HG03342 (cell line): ENCODE results near the gene CHCHD6.

Experiments
- ATAC-seq: cut with Tn5 transposase; IDR thresholded peaks from one replicate; pipeline ENCODE4 v1.9.1; 2021; ENCODE audit warnings: mild to moderate bottlenecking, moderate library complexity; ENCODE audit not compliant: unreplicated experiment

The CHCHD6 gene

DNA sequence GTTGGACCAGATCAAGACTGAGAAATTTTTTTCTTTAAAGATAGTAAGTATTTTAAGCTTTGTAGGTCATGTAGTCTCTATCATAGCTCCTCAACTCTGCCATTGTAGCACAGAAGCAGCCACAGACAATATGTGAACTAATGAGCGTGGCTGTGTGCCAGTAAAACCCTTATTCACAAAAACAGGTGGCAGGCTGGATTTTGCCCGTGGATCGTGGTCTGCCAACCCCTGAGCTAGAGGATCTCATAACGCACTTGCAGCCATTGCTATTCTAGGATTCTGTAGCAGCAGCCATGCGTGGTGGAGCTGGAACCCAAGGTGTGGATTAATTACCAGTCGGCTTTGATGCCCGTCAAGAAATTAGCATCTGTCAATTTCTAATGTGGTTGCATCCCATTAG lies 210.2 kb downstream of the CHCHD6 start:
- ATAC-seq: no peak

DNA sequence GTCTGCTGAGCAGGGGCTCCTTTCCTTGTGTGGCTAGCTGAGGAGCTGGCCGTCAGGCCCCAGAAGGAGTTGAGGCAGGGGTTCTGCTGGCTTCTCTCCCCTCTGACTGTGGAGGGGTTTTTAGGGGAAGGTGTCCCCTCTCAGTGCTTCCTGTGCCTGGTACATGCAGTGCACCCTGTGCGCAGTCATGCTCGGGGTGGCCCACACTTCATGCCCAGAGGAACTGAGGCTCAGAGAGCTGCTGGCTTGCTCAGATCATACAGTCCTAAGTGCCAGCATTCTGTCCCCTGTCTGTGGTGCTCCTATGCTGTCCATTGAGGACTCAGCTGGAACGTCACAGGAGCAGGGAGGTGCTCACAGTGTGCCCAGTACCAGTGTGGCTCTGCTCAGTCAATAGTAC lies 211.0 kb downstream of the CHCHD6 start:
- ATAC-seq: no peak

DNA sequence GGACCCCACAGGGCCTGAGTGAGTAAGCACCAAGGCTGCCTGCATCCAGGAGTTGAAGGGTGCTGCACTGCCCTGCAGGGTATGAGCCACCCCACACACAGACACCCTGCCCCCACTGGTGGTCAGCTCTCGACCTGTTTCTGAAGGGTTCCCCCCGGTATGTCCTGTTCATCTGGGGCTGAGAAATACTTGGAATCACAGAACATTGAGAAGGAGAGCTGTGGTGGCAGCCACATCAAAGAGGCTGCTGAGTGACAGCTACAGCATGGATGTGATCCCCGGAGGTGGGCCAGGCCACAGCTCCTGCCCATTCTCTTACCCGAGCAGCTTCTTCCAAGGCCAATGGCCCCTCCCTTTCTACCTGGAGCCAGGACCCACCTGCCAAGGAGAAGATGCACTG lies 212.5 kb downstream of the CHCHD6 start:
- ATAC-seq: no peak

DNA sequence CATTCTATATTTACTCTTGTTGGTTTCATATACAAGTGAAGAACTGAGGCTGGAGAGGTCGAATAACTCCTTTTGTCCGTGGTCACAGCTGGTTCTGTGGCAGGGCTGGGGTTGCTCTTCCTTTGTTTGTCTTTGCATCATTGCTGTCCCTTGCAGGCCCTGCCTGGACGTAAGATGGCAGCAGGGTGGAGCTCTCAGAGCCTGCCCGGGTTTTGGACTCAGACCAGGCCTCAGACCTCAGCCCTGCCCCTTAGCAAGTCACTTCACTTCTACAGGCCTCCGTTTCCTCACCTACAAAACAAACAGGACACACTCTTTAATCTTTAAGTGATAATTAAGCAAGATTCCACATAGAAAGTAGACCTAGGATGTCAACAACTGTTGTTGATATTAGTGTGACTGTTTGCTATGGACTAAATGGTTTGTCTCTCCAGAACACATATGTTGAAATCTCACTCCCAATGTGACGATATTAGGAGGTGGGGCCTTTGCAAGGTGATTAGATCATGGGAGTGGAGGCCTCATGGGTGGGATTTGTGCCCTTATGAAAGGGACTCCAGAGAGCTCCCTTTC lies 213.3 kb downstream of the CHCHD6 start:
- ATAC-seq: no peak

DNA sequence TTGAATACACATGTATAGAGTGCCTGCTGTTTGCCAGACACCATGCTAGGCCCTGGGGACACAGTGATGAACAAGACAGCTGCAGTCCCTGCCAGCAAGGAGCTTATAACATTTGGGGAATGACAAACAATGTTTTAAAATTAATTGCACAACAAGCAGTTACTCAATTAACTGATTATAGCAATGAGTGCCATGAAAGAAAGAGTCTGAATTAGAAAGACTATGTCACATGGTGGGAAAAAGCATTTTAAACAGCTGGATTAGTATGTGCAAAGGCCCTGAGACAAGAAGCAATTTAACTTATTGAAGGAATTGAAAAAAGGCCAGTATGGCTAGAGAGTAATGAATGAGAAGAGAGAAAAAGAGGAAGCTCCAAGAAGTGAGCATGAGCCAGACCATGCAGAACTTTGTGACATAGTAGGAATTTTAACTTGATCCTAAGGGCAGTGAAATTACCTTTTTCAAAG lies 214.3 kb downstream of the CHCHD6 start:
- ATAC-seq: no peak

DNA sequence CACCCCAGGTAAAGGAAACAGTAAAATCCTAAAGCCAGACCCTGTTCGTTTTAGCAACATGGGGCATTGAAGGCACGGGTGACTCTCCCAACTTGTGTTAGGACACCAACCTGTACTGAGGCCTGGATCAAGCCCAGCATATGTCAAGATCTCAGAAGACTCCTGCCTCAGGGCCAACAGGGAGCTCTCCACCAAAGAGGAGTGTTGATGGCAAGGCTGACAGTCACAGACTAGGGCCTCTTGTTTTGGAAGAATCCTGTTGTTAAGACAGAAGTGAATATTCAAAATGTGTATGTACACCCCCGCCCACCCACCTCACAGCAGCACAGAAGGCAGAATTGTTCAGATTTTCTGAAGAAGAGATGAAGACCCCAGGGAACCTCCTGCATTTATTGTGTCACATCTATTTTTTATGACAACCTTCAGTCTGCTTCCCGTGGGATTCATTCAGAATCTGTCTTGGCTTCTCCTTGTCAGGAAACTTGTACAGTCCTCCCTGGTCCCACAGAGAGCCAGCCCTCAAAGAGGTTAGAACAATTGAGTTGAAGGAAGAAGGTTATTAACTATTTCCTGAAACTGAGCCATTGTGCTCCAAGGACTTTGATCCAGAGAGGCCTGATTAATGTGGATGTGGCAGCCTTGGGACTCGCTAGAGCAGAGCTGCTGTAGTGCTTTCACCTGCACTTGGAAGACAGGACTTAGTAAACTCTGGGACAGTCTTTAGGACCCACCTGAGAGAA lies 217.2 kb downstream of the CHCHD6 start:
- ATAC-seq: no peak

DNA sequence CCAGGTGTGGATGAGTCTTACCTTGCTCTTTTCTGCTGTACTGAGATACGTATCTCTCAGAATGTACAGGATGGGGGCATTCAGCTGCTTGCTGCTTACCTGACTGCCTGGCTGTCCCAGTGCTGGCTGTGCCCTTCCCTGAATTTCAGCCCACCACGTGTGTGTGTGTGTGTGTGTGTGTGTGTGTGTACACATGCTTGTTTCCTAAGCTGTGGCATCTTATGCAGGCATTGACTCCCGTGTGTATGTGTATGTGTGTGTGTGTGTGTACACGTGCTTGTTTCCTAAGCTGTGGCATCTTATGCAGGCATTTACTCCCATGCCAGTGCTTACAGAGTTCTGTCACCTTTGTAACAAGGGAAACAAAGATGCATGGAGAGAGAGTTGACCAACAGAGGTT lies 218.4 kb downstream of the CHCHD6 start:
- no peak for ATAC-seq

DNA sequence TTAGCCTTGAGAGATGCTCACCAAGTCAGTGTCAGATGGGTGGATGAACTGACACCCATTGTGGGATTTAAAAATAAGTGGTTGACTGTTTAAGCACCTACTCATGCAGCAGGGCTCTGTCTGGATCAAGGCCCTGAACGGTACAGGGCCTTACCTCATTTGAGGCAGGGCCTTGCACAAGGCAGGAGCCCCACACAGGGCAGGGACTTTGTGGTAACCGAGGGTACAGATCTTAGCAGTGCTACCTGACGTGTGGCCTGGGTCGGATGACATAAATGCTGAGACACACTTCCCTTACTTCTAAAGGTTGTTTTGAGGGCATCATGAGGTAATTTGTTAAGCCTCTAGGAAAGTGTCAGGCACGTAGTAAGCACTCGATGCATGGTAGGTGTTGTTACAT lies 219.4 kb downstream of the CHCHD6 start:
- ATAC-seq: no peak

DNA sequence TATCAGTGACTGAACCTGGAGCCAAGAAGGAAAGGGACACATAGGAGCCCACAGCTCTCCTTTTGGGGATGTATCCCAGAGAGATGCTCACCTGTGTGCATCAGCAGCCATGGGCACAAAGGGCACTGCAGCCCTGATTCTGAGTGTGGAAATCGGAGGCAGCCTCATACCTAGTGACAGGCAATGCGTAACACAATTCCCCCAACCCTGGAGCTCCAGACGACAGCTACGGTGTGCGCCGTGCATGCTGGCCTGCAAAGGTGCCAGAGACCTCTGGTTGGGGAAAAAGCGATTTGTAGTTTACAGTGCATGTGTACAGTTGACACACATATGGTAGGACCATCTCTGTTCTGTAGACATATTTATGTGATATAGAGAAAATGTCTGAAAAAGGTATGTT lies 219.9 kb downstream of the CHCHD6 start:
- ATAC-seq: no peak

DNA sequence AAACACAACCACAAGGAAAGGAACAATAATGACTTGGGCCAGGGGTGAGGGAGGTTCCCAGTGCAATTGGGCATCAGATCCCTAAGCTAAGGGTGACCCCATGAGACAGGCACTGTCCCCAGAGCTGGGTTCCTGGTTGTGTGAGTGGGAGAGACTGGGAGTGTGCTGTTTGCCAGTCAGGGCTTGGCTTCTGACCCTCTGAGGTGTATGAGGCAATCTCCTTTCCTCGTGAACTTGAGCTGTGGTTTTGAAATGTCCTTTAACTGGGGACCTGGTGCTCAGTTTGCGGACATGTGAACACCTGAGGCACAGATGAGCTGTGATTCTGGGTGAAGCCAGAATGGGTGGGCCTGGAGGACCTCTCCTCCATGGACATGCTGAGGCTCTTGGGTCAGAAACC lies 220.4 kb downstream of the CHCHD6 start:
- no peak for ATAC-seq

DNA sequence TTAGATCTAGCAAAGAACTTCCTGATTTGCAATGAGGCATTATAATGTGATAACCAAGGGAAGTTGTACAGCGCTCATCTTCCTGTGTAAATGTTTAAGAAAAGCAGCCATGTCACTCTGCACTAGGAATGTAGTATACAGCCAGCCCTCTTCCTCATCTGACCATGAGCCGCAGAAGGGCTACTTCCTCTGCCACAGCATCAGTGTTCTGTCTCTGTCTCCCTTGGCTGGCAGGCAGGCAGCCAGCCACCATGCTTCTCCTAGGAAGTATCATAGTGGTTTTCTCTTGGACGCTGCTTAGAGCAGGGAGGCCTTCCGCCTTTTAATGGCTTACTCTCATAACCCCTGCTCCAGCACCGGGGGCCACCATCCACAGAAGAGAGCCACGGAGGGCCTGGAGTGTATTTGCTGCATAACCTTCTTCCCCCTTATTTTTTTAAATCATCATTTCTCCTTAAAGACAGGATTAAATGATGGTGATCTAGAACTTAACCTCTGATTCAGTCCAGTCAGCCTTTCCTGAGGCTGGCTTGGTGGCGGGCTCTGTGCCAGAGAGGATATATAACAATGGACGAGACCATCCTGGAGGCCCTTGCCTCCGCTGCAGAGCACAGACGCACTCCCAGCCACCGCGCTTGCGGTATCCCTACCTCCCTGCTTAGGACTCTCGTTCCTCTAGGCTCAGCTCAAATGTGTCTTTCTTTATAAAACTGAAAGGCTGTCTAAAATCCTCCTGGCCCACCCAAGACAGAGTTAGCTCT lies 221.6 kb downstream of the CHCHD6 start:
- ATAC-seq: no peak

DNA sequence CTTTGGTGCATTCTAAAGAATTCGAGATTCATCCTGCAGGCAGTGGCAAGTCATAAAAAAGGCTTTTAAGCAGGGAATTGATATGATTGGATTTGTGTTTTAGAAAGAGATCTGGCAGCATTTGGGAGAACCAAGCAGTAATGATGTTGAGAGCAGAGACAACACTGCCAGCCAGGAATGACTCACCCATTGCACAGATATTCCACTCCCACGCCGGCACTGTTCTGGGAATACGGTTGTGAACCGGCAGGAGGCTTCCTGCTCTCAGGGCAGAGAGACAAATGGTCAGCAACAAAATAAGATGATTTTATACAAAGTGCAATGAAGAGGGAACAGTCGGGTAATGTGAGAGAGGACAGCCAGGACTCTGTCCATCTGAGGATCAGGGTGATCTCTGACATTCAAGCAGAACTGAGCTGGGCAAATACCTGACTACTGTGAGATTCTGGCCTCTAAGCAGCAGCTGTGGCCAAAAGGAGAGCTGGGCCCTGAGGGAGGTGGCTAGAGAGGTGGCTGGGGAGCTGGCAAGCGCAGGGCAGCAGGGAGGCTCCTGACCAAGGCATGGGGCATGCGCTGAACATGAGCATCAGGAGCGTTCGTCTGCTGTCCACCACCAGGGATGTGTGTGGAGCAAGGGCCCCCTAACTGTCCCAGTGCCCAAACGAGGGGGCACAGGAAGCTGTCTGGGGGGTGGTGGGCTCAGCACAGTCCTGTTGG lies 222.8 kb downstream of the CHCHD6 start:
- no peak for ATAC-seq

DNA sequence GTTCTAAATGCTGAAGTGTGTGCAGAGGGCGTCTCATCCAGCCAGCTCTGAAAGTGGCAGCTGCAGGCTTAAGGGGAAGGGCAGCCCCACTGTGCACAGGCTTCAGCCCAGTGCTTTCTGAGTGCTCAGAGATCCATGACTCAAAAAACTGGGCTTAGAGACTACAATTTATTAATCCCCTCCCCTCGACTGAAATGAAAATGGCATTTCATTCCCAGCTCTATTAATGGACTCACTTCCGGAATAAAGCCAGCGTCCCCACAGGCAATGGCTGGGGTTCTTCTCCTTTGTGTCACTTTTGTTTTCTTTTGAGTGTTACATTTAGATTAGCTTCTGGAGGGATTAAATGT lies 223.3 kb downstream of the CHCHD6 start:
- ATAC-seq: no peak

DNA sequence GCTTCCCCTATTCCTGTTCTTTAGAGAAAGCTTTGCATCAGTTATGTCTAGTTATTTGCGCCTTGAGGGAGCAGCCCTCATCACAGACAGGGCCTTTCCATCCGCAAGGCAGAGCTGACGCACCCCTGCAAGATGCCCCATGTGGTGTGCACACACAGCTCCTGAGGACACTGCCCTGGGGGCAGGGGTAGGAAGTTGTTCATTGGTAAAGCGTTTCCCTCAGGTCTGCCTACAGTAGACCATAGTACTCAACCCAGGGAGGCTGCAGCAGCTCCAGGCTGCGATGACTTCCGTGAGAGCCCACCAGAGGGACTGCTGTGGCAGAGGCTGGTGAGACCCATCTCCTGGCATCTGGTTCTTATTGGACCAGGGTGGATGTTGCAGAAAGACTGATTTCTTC lies 223.8 kb downstream of the CHCHD6 start:
- ATAC-seq: no peak

DNA sequence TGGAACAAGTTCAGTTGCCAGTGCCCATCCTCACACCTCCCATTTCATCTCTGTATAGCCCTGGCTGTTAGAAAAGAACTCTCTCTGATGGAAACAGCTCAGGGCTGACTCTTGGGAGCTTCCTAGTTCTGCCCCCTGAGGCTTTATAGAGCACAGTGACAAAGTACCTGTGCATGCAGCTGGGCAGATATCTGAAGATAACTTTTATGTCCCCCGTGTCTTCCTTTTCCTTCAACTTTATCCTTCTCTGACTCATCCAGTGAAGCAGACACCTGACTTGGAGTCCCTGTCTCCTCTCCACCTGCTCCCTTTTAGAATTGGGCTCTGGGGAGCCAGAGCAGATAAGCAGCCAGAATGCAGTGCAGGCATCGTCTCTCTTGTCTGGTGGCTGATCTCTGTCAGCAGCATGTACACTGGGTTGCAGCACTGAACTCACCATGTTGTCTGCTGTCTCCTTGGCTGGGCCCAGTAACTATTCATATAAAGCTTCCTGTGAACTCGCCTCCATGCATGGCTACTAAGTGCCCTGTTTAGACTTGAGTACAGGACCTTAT lies 225.0 kb downstream of the CHCHD6 start:
- ATAC-seq: no peak

DNA sequence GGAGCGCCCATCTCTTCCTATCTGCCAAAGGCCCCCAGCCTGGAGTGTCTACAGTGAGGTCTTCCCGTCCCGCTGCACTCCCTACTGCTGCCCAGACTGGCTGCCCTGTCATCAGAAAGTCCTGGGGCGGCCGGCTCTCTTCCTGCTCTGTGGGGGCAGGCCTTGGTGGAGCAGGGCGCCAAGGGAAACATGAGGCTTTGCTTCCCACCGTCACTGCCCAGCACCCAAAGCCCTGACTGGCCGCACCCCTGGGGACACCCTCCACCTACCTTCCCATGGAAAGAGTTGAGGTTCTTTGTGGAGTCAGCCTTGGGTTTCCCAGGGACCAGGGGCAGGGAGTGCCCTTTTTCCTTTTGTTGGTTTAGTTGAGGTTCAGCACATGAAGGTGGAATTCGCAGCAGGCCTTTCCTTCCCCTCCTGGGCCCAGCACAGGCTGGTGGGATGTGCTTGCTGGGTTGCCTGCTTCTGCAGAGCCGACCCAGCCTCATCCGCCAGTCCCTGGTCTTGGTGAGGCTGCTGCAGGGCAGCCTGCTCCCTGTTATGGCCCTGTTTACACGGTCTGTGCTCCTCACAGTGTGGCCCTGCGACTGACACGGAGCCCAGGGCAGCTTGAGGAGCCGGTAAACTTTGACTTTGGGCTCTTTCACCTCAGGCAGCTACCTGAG lies 227.0 kb downstream of the CHCHD6 start:
- no peak for ATAC-seq

DNA sequence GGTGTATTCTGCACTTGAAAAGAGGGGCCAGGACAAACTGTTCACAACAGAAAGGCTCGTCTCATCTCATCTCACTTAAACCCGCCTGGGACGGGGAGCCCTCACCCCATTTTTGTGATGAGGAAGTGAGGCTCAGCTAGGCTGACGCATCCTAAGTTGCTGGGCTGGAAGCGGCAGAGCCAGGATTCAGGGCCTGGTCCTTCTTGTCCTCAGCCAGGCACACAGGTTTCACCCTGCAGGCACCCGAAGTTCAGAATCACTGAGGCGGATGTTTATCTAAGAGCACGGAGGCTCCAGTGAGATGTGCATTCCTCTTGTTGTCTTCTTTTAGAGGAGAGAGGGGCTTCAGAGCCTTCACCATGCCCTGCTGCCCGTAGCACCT lies 227.8 kb downstream of the CHCHD6 start:
- no peak for ATAC-seq

DNA sequence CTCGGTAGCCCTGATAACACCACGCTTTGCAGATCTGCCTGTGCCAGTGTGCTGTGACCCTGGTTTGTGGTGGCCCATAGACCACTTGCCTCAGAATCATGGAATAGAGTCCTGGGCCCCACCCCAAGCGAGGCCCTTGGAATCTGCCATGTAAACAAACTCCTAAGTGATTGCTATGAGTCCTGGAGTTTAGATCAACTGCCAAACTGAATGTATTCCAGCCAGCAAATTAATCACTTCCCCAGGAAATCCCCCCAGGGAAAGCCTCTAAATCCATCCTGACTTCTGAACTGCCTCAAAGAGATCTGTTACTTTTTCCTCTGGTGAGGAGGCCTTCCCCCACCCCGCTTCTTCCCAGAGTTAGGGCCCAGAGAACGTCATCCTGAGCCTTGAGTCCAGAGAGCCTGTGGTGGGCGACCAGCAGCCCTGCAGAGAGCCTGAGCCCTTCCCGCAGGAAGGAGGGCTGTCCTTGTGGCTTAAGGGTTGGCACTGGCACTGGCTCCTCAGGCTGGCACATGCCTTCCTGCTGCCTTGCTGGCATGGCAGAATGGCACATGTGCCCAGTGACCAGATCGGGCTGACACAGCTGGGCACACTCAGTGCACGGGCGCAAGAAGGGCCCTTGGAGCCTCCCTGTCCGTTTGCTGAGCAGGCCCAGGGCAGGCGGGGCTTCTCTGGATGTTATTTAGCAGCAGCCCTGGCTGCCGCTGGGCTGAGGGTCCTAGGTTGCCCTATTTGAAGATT lies 228.3 kb downstream of the CHCHD6 start:
- ATAC-seq: no peak

DNA sequence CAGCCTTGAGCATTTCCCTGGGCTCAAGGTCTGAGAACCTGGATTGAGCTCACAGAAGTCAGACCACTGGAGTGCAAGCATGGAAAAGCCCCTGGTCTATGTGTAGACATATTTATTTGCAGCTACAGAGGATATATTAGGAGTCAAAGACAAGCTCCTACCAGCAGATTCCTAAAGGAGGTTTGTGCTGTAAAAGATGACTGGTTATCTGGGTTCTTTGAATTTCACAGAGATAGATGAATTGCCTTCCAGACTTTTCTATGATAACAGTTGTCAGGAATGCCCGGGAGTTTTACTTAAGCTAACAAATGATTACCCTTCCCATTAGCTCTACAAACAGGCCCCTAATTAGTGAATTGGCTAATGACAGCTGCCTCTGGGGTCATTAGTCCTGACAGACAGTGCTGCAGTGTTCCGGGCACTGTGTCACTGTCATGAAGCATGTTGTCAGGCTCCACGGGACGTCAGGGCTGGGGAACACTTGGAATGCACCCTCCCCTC lies 230.0 kb downstream of the CHCHD6 start:
- ATAC-seq: no peak

DNA sequence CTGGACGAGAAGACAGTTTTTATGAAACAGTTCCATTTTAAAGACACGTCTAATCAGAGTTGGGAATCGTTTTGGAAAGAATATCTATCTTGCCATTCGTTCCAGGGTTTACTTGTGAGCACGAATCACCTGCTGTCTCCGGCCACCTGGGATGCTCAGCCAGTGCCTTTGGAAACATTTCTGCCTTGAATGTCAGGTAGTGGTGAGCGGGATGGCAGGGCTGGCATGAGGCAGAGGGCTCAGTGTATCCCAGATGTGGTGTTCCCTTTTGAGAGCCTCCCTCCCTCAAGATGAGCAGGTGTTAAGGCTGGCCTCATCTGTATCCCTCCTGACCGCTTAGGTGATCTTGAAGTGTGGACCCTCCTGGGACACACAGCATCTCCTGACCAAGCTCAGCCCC lies 231.0 kb downstream of the CHCHD6 start:
- ATAC-seq: no peak
